Gastrocnemius medialis (tissue), 4 donors: ENCODE measurements around the gene RIMOC1. TPM values are rescaled to one million over a fixed set of nuclear protein-coding genes. Genes with fewer than 3 reads are reported as not detected.
A peak's percentile ranks its signal among the peaks of the same experiment; 100 is the strongest.

Experiments used
- ATAC-seq, 2 donors: fragments of 150-250 bp; one replicate each; pipeline ENCODE4 v1.9.1; 2016
- DNase-seq, 2 donors: peaks; one replicate each; pipeline ENCODE4 v3.0.0-alpha.2; 2019
- H3K27ac ChIP-seq, 4 donors: fragments of 200-600 bp; sonication (generic); 1 replicate in 1 of 4; 2 replicates in 3 of 4; pipeline ENCODE4 v1.5.1; 2016 to 2018; ENCODE audit warnings: mild to moderate bottlenecking in 2 of 4, moderate library complexity in 1 of 4
- H3K27me3 ChIP-seq, 3 donors: fragments of 200-600 bp; sonication (generic) in 2 of 3; 1 replicate in 1 of 3; 2 replicates in 2 of 3; pipeline versions ENCODE4 v1.5.1 to v1.6.0; 2016 to 2019; ENCODE audit warnings: mild to moderate bottlenecking in 1 of 3, moderate library complexity in 1 of 3
- H3K36me3 ChIP-seq, 2 donors: fragments of 200-600 bp; sonication (generic) in 1 of 2; one replicate each; pipeline ENCODE4 v1.5.1; 2017 to 2018
- H3K4me1 ChIP-seq, 2 donors: fragments of 200-600 bp; sonication (generic) in 1 of 2; one replicate each; pipeline ENCODE4 v1.5.1; 2016 to 2017; ENCODE audit warnings: mild to moderate bottlenecking in 2 of 2
- H3K4me3 ChIP-seq, 4 donors: fragments of 200-600 bp; sonication (generic) in 3 of 4; 1 replicate in 1 of 4; 2 replicates in 3 of 4; pipeline ENCODE4 v1.5.1; 2016 to 2019; ENCODE audit warnings: mild to moderate bottlenecking in 2 of 4
- H3K9me3 ChIP-seq, 3 donors: fragments of 200-600 bp; sonication (generic) in 2 of 3; 1 replicate in 1 of 3; 2 replicates in 2 of 3; pipeline ENCODE4 v1.5.1; 2016 to 2019
- CTCF ChIP-seq, 5 experiments: fragments of 450-650 bp in 3 of 5; fragments of 200-600 bp in 2 of 5; sonication (generic) in 2 of 5; IDR thresholded peaks in 4 of 5; conservative IDR thresholded peaks in 1 of 5; 1 replicate in 4 of 5; 2 replicates in 1 of 5; pipeline ENCODE4 v1.5.1; 2016 to 2019; ENCODE audit warnings: antibody characterized with exemption in 5 of 5, mild to moderate bottlenecking in 3 of 5, moderate library complexity in 3 of 5
- POLR2A ChIP-seq, 2 donors: fragments of 450-650 bp; IDR thresholded peaks; one replicate each; pipeline ENCODE4 v1.6.1; 2017; ENCODE audit warnings: antibody characterized with exemption in 2 of 2, mild to moderate bottlenecking in 2 of 2, moderate library complexity in 2 of 2
- in situ Hi-C, 4 donors: fragments of 200-750 bp; cut with MboI; loops; one replicate each; pipeline versions ENCODE4 v1.15.0 to v1.8.0; 2017; ENCODE audit warnings: low sequenced_read_pairs in 4 of 4
- intact Hi-C: fragments of 100-400 bp; cut with DNase I; formaldehyde crosslinking; loops from one replicate; pipeline ENCODE4 v1.15.1; 2023; ENCODE audit warnings: low total_unique reads
- total RNA-seq, 4 donors: library from RNA; depleted of rRNA; stranded (reverse); fragments of >200 nt; gene quantifications; one replicate each; pipeline versions ENCODE4 v1.1.0 to v1.2.3, GENCODE V29; 2016

RIMOC1 gene
- total RNA-seq, 4 donors from 2014 or later = 5.0 to 8.2 (median 6.2) TPM

- in situ Hi-C loops = no loop called here
- no peak for DNase-seq
- no peak for ATAC-seq
- TF ChIP-seq CTCF (IDR thresholded peaks at IDR 0.05 in 4 of 5, conservative IDR thresholded peaks at IDR 0.05 in 1 of 5) = no peak
- no peak for TF ChIP-seq POLR2A (IDR thresholded peaks at IDR 0.05)
- no peak overlapping the region for H3K4me3 ChIP-seq
- H3K9me3 ChIP-seq = no peaks in the 10 kb centered on the region
- no peaks in the 10 kb centered on the region for H3K27me3 ChIP-seq
- no peaks in the 10 kb centered on the region for H3K36me3 ChIP-seq
- H3K27ac ChIP-seq = peak overlapping the region in 1 of 4 donors; percentile 73
- H3K4me1 ChIP-seq = no peaks in the 10 kb centered on the region
- intact Hi-C loops = no loop called here
Observed at GRCh38 chr5:41878173-41878572, 26.0 kb upstream of the RIMOC1 start.

- Histone ChIP-seq H3K27ac (no peak overlapping the region), H3K9me3 (no peaks in the 10 kb centered on the region), H3K27me3 (no peaks in the 10 kb centered on the region), H3K4me3 (no peak overlapping the region), H3K36me3 (no peaks in the 10 kb centered on the region), H3K4me1 (no peaks in the 10 kb centered on the region)
- intact Hi-C loops (no loop called here), in situ Hi-C loops (no loop called here)
- DNase-seq = no peak
- TF ChIP-seq CTCF (IDR thresholded peaks at IDR 0.05 in 4 of 5, conservative IDR thresholded peaks at IDR 0.05 in 1 of 5) (no peak), POLR2A (IDR thresholded peaks at IDR 0.05) (no peak)
- ATAC-seq = no peak
Observed at GRCh38 chr5:41878643-41879478, 25.3 kb upstream of the RIMOC1 start.

GRCh38 chr5:41882765-41883164 lies 21.4 kb upstream of the RIMOC1 start:
- in situ Hi-C loops = no loop called here
- no peaks in the 10 kb centered on the region for H3K4me1 ChIP-seq
- H3K9me3 ChIP-seq = no peaks in the 10 kb centered on the region
- no peaks in the 10 kb centered on the region for H3K27me3 ChIP-seq
- H3K27ac ChIP-seq = no peak overlapping the region
- H3K4me3 ChIP-seq = no peak overlapping the region
- H3K36me3 ChIP-seq = no peaks in the 10 kb centered on the region
- ATAC-seq = no peak
- TF ChIP-seq CTCF (IDR thresholded peaks at IDR 0.05 in 4 of 5, conservative IDR thresholded peaks at IDR 0.05 in 1 of 5) (no peak), POLR2A (IDR thresholded peaks at IDR 0.05) (no peak)
- no peak for DNase-seq
- intact Hi-C loops = no loop called here

- in situ Hi-C loops (no loop called here), intact Hi-C loops (no loop called here)
- no peaks in the 10 kb centered on the region for H3K9me3 ChIP-seq
- no peak overlapping the region for H3K27ac ChIP-seq
- H3K27me3 ChIP-seq = no peaks in the 10 kb centered on the region
- no peak overlapping the region for H3K4me3 ChIP-seq
- TF ChIP-seq POLR2A (IDR thresholded peaks at IDR 0.05) (no peak), CTCF (IDR thresholded peaks at IDR 0.05 in 4 of 5, conservative IDR thresholded peaks at IDR 0.05 in 1 of 5) (no peak)
- DNase-seq (no peak), ATAC-seq (no peak)
- no peaks in the 10 kb centered on the region for H3K36me3 ChIP-seq
- H3K4me1 ChIP-seq = no peaks in the 10 kb centered on the region
Observed at GRCh38 chr5:41883243-41883642, 20.9 kb upstream of the RIMOC1 start.
